ENCODE results near the gene CMSS1.
A peak's percentile ranks its signal among the peaks of the same experiment; 100 is the strongest.

CMSS1 gene

GRCh38 chr3:99808163-99808794, 9.4 kb upstream of the CMSS1 start:
- DNase-seq (ENCODE audit: low read depth in 2 of 2) = peak; percentile 90 to 91
- TF ChIP-seq CTCF (IDR thresholded peaks at IDR 0.05; ENCODE audit: low read depth, low read length) = peak; percentile 85
- H3K4me3 ChIP-seq (replicated peaks in 1 of 2; ENCODE audit: low read depth in 2 of 2, low read length in 2 of 2) = no peak overlapping the region

- no peak overlapping the region for H3K4me3 ChIP-seq (replicated peaks in 1 of 2; ENCODE audit: low read depth in 2 of 2, low read length in 2 of 2)
- TF ChIP-seq CTCF (IDR thresholded peaks at IDR 0.05; ENCODE audit: low read depth, low read length) = no peak
- no peak for DNase-seq (ENCODE audit: low read depth in 2 of 2)
These were observed 8.1 kb upstream of the CMSS1 start for GRCh38 chr3:99809565-99809964.

GRCh38 chr3:99810403-99810802, 7.3 kb upstream of the CMSS1 start:
- DNase-seq (ENCODE audit: low read depth in 2 of 2) = no peak
- no peak overlapping the region for H3K4me3 ChIP-seq (replicated peaks in 1 of 2; ENCODE audit: low read depth in 2 of 2, low read length in 2 of 2)
- no peak for TF ChIP-seq CTCF (IDR thresholded peaks at IDR 0.05; ENCODE audit: low read depth, low read length)

- no peak for DNase-seq (ENCODE audit: low read depth in 2 of 2)
- TF ChIP-seq CTCF (IDR thresholded peaks at IDR 0.05; ENCODE audit: low read depth, low read length) = no peak
- H3K4me3 ChIP-seq (replicated peaks in 1 of 2; ENCODE audit: low read depth in 2 of 2, low read length in 2 of 2) = peak overlapping the region; percentile 84 to 87
These were observed 620 bp upstream of the CMSS1 start for GRCh38 chr3:99817047-99817436.

- DNase-seq (ENCODE audit: low read depth in 2 of 2) = no peak
- peak overlapping the region in 1 of 2 donors; percentile 84 for H3K4me3 ChIP-seq (replicated peaks in 1 of 2; ENCODE audit: low read depth in 2 of 2, low read length in 2 of 2)
- no peak for TF ChIP-seq CTCF (IDR thresholded peaks at IDR 0.05; ENCODE audit: low read depth, low read length)
These were observed 1.2 kb downstream of the CMSS1 start for GRCh38 chr3:99818818-99819217.

- no peak for TF ChIP-seq CTCF (IDR thresholded peaks at IDR 0.05; ENCODE audit: low read depth, low read length)
- H3K4me3 ChIP-seq (replicated peaks in 1 of 2; ENCODE audit: low read depth in 2 of 2, low read length in 2 of 2) = no peak overlapping the region
- no peak for DNase-seq (ENCODE audit: low read depth in 2 of 2)
These were observed 6.4 kb downstream of the CMSS1 start for GRCh38 chr3:99823723-99824711.
